Adrenal gland (tissue), 5 donors: ENCODE results near the gene ARFIP2.

ENCODE experiments used
- CTCF ChIP-seq, 6 experiments: fragments of 450-650 bp in 4 of 6; fragments of 200-600 bp in 2 of 6; sonication (generic) in 1 of 6; IDR thresholded peaks; 1 replicate in 5 of 6; 2 replicates in 1 of 6; pipeline versions ENCODE4 v1.5.1 to v1.8.0; 2016 to 2021; ENCODE audit warnings: antibody characterized with exemption in 6 of 6, mild to moderate bottlenecking in 2 of 6, moderate library complexity in 1 of 6
- POLR2A ChIP-seq, 2 donors: fragments of 450-650 bp; IDR thresholded peaks; one replicate each; pipeline ENCODE4 v1.6.1; 2017; ENCODE audit warnings: antibody characterized with exemption in 2 of 2, mild to moderate bottlenecking in 2 of 2, moderate library complexity in 1 of 2
- donor health status: DM: no; HTN: no; CAD: no.

DNA sequence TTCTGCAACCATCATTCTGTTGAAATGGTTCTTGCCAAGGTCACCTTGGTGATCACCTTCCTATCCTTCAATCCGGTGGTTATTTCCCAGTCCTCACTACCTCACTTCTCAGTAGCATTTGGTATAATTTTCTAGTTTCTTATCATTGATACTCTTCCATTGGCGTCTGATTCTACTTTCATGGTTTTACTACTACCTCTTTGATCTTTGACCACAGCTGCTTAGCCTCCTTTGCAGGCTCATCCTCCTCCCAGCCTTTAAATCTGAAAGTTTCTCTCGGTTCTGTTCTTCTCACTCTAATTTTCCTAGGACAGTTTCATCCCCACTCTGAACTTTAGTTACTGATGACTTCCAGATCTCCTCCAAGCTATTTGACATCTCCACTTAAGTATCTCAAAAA is 5.1 kb upstream of the ARFIP2 start:
- TF ChIP-seq CTCF (IDR thresholded peaks at IDR 0.05) = no peak
- TF ChIP-seq POLR2A (IDR thresholded peaks at IDR 0.05) = no peak
